K562 (cell line): ENCODE data around the gene NSG2. TPM values are rescaled to one million over a fixed set of nuclear protein-coding genes. Genes with fewer than 3 reads are reported as not detected.

ENCODE experiments used
- ATAC-seq: fragments of 200-7000 bp; cut with Tn5 transposase; 3 replicates; pipeline ENCODE4 v1.9.1; 2020; ENCODE audit warnings: moderate library complexity
- BruUV-seq: library from RNA; stranded (reverse); fragments of 400-500 nt; replicated peaks from 2 replicates; lab custom pipeline; 2021; lab: Mats Ljungman, UMichigan
- CTCF ChIA-PET: fragments of 300-600 bp; formaldehyde crosslinking; extraction: SDS; loops from one replicate; lab custom pipeline; 2021; ENCODE audit warnings: low intra/inter-chr PET ratio; lab: Yijun Ruan, JAX
- POLR2A ChIA-PET: fragments of 300-600, 350-650 bp; sonication (Branson Sonifier 250); formaldehyde crosslinking; extraction: SDS; loops from one replicate; lab custom pipeline; 2021; ENCODE audit warnings: antibody characterized with exemption, inconsistent platforms; lab: Yijun Ruan, JAX
- DNase-seq, 4 experiments: peaks; one replicate each; pipeline versions ENCODE4 v3.0.0 to v3.0.0-alpha.2; 2011 to 2018; ENCODE audit warnings: low spot score in 3 of 4, mixed read lengths in 3 of 4; ENCODE audit errors: extremely low read depth in 1 of 4
- FAIRE-seq: peaks from 2 replicates; lab custom pipeline; 2011; peaks lifted over from hg19 to GRCh38; lab: Jason Lieb, UNC
- H2AFZ ChIP-seq: 2 replicates; pipeline ENCODE4 v1.6.0; 2011; ENCODE audit warnings: low read depth, low read length, control low read depth, inconsistent platforms
- H3K27ac ChIP-seq: fragments of 200-600 bp; 3 replicates; pipeline ENCODE4 v1.8.0; 2011; ENCODE audit warnings: low read depth, mild to moderate bottlenecking, control low read depth, inconsistent platforms, low read length, moderate library complexity, mixed read lengths; ENCODE audit errors: extremely low read depth
- H3K27me3 ChIP-seq, 2 experiments: fragments of 300-600 bp in 1 of 2; 2 replicates in 1 of 2; 3 replicates in 1 of 2; pipeline versions ENCODE4 v1.6.0 to v1.8.0; 2011; ENCODE audit warnings: inconsistent platforms in 2 of 2, low read length in 2 of 2, mild to moderate bottlenecking in 1 of 2, mixed read lengths in 1 of 2, moderate library complexity in 1 of 2; ENCODE audit not compliant: control insufficient read depth in 2 of 2, insufficient read depth in 2 of 2
- H3K36me3 ChIP-seq: fragments of 300-600 bp; 3 replicates; pipeline ENCODE4 v1.8.0; 2011; ENCODE audit warnings: mild to moderate bottlenecking, low read length, inconsistent platforms; ENCODE audit not compliant: control insufficient read depth, insufficient read depth
- H3K4me1 ChIP-seq, 2 experiments: fragments of 200-600 bp in 1 of 2; replicated peaks in 1 of 2; 2 replicates in 1 of 2; 3 replicates in 1 of 2; pipeline versions ENCODE4 v1.5.1 to v1.8.0; 2011; ENCODE audit warnings: inconsistent platforms in 2 of 2, low read length in 2 of 2, mild to moderate bottlenecking in 1 of 2, mixed read lengths in 1 of 2, moderate library complexity in 1 of 2; ENCODE audit not compliant: control insufficient read depth in 2 of 2, insufficient read depth in 2 of 2
- H3K4me2 ChIP-seq: 2 replicates; pipeline ENCODE4 v1.6.1; 2011; ENCODE audit warnings: low read length, control low read depth, inconsistent platforms, mixed read lengths; ENCODE audit not compliant: insufficient read depth
- H3K4me3 ChIP-seq: fragments of 200-600 bp; sonication (generic), shearing (Covaris generic); 2 replicates; pipeline ENCODE4 v1.5.1; 2016; ENCODE audit warnings: control low read depth, inconsistent platforms
- H3K79me2 ChIP-seq: fragments of 200-600 bp; 3 replicates; pipeline ENCODE4 v1.8.0; 2011; ENCODE audit warnings: low read length, inconsistent platforms; ENCODE audit not compliant: control insufficient read depth, insufficient read depth
- H3K9ac ChIP-seq, 2 experiments: 2 replicates each; pipeline versions ENCODE4 v1.6.0 to v1.6.1; 2011; ENCODE audit warnings: low read depth in 2 of 2, low read length in 2 of 2, control low read depth in 1 of 2, inconsistent platforms in 1 of 2, mild to moderate bottlenecking in 1 of 2, mixed read lengths in 1 of 2; ENCODE audit not compliant: insufficient read depth in 1 of 2
- H3K9me1 ChIP-seq: one replicate; pipeline ENCODE4 v1.6.0; 2011; ENCODE audit warnings: inconsistent platforms, mild to moderate bottlenecking, low read length, moderate library complexity; ENCODE audit not compliant: control insufficient read depth, insufficient read depth
- H3K9me3 ChIP-seq: replicated peaks from 2 replicates; pipeline ENCODE4 v1.5.1; 2011; ENCODE audit warnings: low read depth, low read length, inconsistent platforms; ENCODE audit not compliant: control insufficient read depth, insufficient read depth
- H4K20me1 ChIP-seq: replicated peaks from 2 replicates; pipeline ENCODE4 v1.6.1; 2011; ENCODE audit warnings: low read length, inconsistent platforms, mixed read lengths; ENCODE audit not compliant: control insufficient read depth, insufficient read depth
- CSDE1 ChIP-seq, 2 experiments: fragments of 450-650 bp; IDR thresholded peaks; 2 replicates each; pipeline ENCODE4 v1.6.1; 2016; ENCODE audit warnings: mild to moderate bottlenecking in 1 of 2
- ESRRB ChIP-seq: fragments of 250-450 bp; sonication (Bioruptor Pico); IDR thresholded peaks from 2 replicates; pipeline ENCODE4 v1.5.0; 2020; ENCODE audit warnings: mild to moderate bottlenecking, moderate library complexity, borderline replicate concordance
- ETS2 ChIP-seq: IDR thresholded peaks from 2 replicates; pipeline ENCODE4 v1.6.1; 2016; ENCODE audit warnings: borderline replicate concordance, missing genetic modification characterization, mild to moderate bottlenecking, moderate library complexity, missing compliant biosample characterization; ENCODE audit not compliant: poor library complexity, severe bottlenecking
- HDAC6 ChIP-seq: IDR thresholded peaks from 2 replicates; pipeline ENCODE4 v1.6.1; 2012; ENCODE audit warnings: low read depth, mild to moderate bottlenecking, control low read depth, inconsistent platforms, low read length, moderate library complexity
- IFI16 ChIP-seq: fragments of 250-450 bp; sonication (Bioruptor Pico); IDR thresholded peaks from 2 replicates; pipeline ENCODE4 v2.1.2; 2022; ENCODE audit warnings: mild to moderate bottlenecking, inconsistent platforms
- KDM4B ChIP-seq, 2 experiments: fragments of 450-650 bp in 1 of 2; sonication (generic) in 1 of 2; IDR thresholded peaks; 2 replicates each; pipeline ENCODE4 v1.6.1; 2016 to 2017; ENCODE audit warnings: borderline replicate concordance in 2 of 2, antibody characterized with exemption in 1 of 2, low read depth in 1 of 2, mild to moderate bottlenecking in 1 of 2
- MAFF ChIP-seq: IDR thresholded peaks from 2 replicates; pipeline ENCODE4 v1.6.1; 2012; ENCODE audit warnings: low read length, improper control_type of control experiment
- NFIX ChIP-seq: fragments of 250-450 bp; sonication (Bioruptor Pico); IDR thresholded peaks from 2 replicates; pipeline ENCODE4 v1.4.0; 2020; ENCODE audit warnings: low read depth, mild to moderate bottlenecking, moderate library complexity
- NR2F6 ChIP-seq: fragments of 450-650 bp; formaldehyde crosslinking; IDR thresholded peaks from 2 replicates; pipeline ENCODE4 v1.4.0; 2020; ENCODE audit warnings: mild to moderate bottlenecking
- THAP7 ChIP-seq: fragments of 250-450 bp; sonication (Bioruptor Pico); IDR thresholded peaks from 2 replicates; pipeline ENCODE4 v1.5.0; 2021
- YY1 ChIP-seq, 3 experiments: IDR thresholded peaks; 2 replicates each; pipeline ENCODE4 v1.6.1; 2011; ENCODE audit warnings: low read length in 2 of 3, mild to moderate bottlenecking in 2 of 3, moderate library complexity in 2 of 3, borderline replicate concordance in 1 of 3, control low read depth in 1 of 3, low read depth in 1 of 3; ENCODE audit not compliant: insufficient read depth in 3 of 3, insufficient replicate concordance in 2 of 3, control insufficient read depth in 1 of 3, insufficient read length in 1 of 3; ENCODE audit errors: extremely low read depth in 1 of 3
- ZNF175 ChIP-seq: fragments of 200-800 bp; sonication (Bioruptor generic); IDR thresholded peaks from 2 replicates; pipeline ENCODE4 v1.6.1; 2016; ENCODE audit warnings: low read depth, mild to moderate bottlenecking, missing genetic modification characterization, missing compliant biosample characterization
- WGBS: fragments of 100-300 bp; shearing (Covaris generic); methylation state at CpG from one replicate; pipeline ENCODE4 v1.1.6; 2016; ENCODE audit warnings: low coverage, mixed read lengths; ENCODE audit not compliant: insufficient coverage; ENCODE audit errors: missing lambda C conversion rate; 5-methylcytosine and 5-hydroxymethylcytosine counted together
- in situ Hi-C: fragments of 300-500 bp; cut with MboI; formaldehyde crosslinking; loops from 4 replicates; pipeline ENCODE4 v1.15.0; 2018; ENCODE audit warnings: inconsistent platforms, mixed read lengths
- intact Hi-C: fragments of 100-400 bp; cut with micrococcal nuclease; formaldehyde crosslinking; loops from 2 replicates; pipeline ENCODE4 v1.14.2; 2022
- polyA plus RNA-seq, 8 experiments: library from polyadenylated mRNA; depleted of rRNA in 4 of 8; stranded (reverse) in 5 of 8; unstranded in 3 of 8; fragments of >200 nt; fragmentation: Nextera tagmentation in 2 of 8; fragmentation: Illumina TruSeq in 1 of 8; extraction: Ambion mirVana in 2 of 8; extraction: Trizol in 1 of 8; gene quantifications; 2 replicates each; pipeline versions ENCODE4 v1.2.1 to v1.2.3, GENCODE V29; 2011 to 2014; ENCODE audit warnings: inconsistent platforms in 1 of 8, missing spikeins in 1 of 8
- total RNA-seq, 7 experiments: library from RNA; depleted of rRNA in 6 of 7; stranded (reverse); fragments of >200 nt in 6 of 7; fragmentation: Illumina TruSeq in 2 of 7; extraction: Trizol in 2 of 7; gene quantifications; 2 replicates each; pipeline versions ENCODE4 v1.2.1 to v1.2.3, GENCODE V29; 2011 to 2021; ENCODE audit warnings: low replicate concordance in 1 of 7
- TF ChIP-seq, protein P1 (sequence below): sonication (generic); IDR thresholded peaks from 2 replicates; pipeline ENCODE4 v1.6.1; 2016
- TF ChIP-seq, protein P2 (sequence below): fragments of 450-650 bp; IDR thresholded peaks from 2 replicates; pipeline ENCODE4 v1.6.1; 2016; ENCODE audit warnings: missing biosample characterization, missing genetic modification characterization
- TF ChIP-seq, protein P3 (sequence below): sonication (generic); formaldehyde crosslinking; IDR thresholded peaks from 2 replicates; pipeline ENCODE4 v1.8.0; 2022; ENCODE audit warnings: mild to moderate bottlenecking, missing genetic modification reagents

NSG2 gene
- total and polyA plus RNA-seq, 9 of the 15 experiments (the other 6 are each of a cell fraction or from before 2014, with no cell fraction given) = not detected

- CTCF ChIA-PET = no interaction called here
- intact Hi-C loops = no loop called here
- WGBS = 0% methylated on average over 6 of the region's 6 CpGs
- TF ChIP-seq ESRRB (CRISPR knock-in tag) = no peak
- TF ChIP-seq CSDE1 (IDR thresholded peaks at IDR 0.05) = no peak
- TF ChIP-seq NR2F6 (CRISPR knock-in tag) = no peak
- TF ChIP-seq MAFF = no peak
- TF ChIP-seq, protein P1, sequence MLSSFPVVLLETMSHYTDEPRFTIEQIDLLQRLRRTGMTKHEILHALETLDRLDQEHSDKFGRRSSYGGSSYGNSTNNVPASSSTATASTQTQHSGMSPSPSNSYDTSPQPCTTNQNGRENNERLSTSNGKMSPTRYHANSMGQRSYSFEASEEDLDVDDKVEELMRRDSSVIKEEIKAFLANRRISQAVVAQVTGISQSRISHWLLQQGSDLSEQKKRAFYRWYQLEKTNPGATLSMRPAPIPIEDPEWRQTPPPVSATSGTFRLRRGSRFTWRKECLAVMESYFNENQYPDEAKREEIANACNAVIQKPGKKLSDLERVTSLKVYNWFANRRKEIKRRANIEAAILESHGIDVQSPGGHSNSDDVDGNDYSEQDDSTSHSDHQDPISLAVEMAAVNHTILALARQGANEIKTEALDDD = no peak
- no peak for TF ChIP-seq NFIX (CRISPR knock-in tag)
- TF ChIP-seq, protein P2, sequence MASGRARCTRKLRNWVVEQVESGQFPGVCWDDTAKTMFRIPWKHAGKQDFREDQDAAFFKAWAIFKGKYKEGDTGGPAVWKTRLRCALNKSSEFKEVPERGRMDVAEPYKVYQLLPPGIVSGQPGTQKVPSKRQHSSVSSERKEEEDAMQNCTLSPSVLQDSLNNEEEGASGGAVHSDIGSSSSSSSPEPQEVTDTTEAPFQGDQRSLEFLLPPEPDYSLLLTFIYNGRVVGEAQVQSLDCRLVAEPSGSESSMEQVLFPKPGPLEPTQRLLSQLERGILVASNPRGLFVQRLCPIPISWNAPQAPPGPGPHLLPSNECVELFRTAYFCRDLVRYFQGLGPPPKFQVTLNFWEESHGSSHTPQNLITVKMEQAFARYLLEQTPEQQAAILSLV (tag) = no peak
- TF ChIP-seq IFI16 (CRISPR knock-in tag) = no peak
- no peak for TF ChIP-seq HDAC6
- no peak for TF ChIP-seq YY1 (IDR thresholded peaks at IDR 0.05; ENCODE audit: borderline replicate concordance in 1 of 3, control insufficient read depth in 1 of 3, extremely low read depth in 1 of 3, insufficient read depth in 3 of 3, insufficient read length in 1 of 3, insufficient replicate concordance in 2 of 3, low read depth in 1 of 3, low read length in 2 of 3)
- no peak for TF ChIP-seq THAP7 (CRISPR knock-in tag)
- TF ChIP-seq ETS2 (tag) = no peak
- TF ChIP-seq ZNF175 (CRISPR knock-in tag) = no peak
- no peak for TF ChIP-seq KDM4B (IDR thresholded peaks at IDR 0.05; ENCODE audit: borderline replicate concordance in 2 of 2, low read depth in 1 of 2)
- TF ChIP-seq, protein P3, sequence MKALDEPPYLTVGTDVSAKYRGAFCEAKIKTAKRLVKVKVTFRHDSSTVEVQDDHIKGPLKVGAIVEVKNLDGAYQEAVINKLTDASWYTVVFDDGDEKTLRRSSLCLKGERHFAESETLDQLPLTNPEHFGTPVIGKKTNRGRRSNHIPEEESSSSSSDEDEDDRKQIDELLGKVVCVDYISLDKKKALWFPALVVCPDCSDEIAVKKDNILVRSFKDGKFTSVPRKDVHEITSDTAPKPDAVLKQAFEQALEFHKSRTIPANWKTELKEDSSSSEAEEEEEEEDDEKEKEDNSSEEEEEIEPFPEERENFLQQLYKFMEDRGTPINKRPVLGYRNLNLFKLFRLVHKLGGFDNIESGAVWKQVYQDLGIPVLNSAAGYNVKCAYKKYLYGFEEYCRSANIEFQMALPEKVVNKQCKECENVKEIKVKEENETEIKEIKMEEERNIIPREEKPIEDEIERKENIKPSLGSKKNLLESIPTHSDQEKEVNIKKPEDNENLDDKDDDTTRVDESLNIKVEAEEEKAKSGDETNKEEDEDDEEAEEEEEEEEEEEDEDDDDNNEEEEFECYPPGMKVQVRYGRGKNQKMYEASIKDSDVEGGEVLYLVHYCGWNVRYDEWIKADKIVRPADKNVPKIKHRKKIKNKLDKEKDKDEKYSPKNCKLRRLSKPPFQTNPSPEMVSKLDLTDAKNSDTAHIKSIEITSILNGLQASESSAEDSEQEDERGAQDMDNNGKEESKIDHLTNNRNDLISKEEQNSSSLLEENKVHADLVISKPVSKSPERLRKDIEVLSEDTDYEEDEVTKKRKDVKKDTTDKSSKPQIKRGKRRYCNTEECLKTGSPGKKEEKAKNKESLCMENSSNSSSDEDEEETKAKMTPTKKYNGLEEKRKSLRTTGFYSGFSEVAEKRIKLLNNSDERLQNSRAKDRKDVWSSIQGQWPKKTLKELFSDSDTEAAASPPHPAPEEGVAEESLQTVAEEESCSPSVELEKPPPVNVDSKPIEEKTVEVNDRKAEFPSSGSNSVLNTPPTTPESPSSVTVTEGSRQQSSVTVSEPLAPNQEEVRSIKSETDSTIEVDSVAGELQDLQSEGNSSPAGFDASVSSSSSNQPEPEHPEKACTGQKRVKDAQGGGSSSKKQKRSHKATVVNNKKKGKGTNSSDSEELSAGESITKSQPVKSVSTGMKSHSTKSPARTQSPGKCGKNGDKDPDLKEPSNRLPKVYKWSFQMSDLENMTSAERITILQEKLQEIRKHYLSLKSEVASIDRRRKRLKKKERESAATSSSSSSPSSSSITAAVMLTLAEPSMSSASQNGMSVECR (CRISPR knock-in tag) = no peak
These were observed 11.7 kb downstream of the NSG2 start for GRCh38 chr5:174057206-174057605.

More at GRCh38 chr5:174057206-174057605, 11.7 kb downstream of the NSG2 start:
- Histone ChIP-seq H3K27me3 (peaks cover 0 to 6% of the 10 kb centered on the region in 2 experiments; a peak in 3 of 5 replicates), H3K4me3 (no peak overlapping the region), H3K9me1 (no peaks in the 10 kb centered on the region), H2AFZ (no peak overlapping the region), H3K36me3 (no peaks in the 10 kb centered on the region), H3K4me1 (no peaks in the 10 kb centered on the region), H3K27ac (no peak overlapping the region), H4K20me1 (peaks cover 3% of the 10 kb centered on the region; the same call in 1 of the 2 replicates), H3K9me3 (no peaks in the 10 kb centered on the region), H3K79me2 (no peaks in the 10 kb centered on the region), H3K4me2 (no peak overlapping the region), H3K9ac (no peak overlapping the region)
- no peak for ATAC-seq
- in situ Hi-C loops = no loop called here
- POLR2A ChIA-PET = interaction anchor here (0.6 to 1.1 kb wide), 2 partner anchors 18 to 37 kb away, joined by 3 read pairs; no protein-coding TSS in a partner anchor
- no peak for DNase-seq
- no peak for FAIRE-seq
- no TSS peak for BruUV-seq
